GM23248 (cell line): ENCODE data around the gene ITPRIP.

Experiments
- EZH2 ChIP-seq: fragments of 200-600 bp; sonication (generic); IDR thresholded peaks from 2 replicates; pipeline ENCODE4 v1.6.1; 2018; ENCODE audit warnings: antibody characterized with exemption, mild to moderate bottlenecking; ENCODE audit not compliant: insufficient read depth, poor library complexity, severe bottlenecking
- EZH2phosphoT487 ChIP-seq: fragments of 200-600 bp; sonication (generic); IDR thresholded peaks from 2 replicates; pipeline ENCODE4 v1.6.1; 2018; ENCODE audit warnings: antibody characterized with exemption, moderate library complexity, mild to moderate bottlenecking, low read depth; ENCODE audit not compliant: insufficient read depth

- TF ChIP-seq EZH2phosphoT487 (no peak), EZH2 (no peak)
Observed at GRCh38 chr10:104327745-104328645, 10.3 kb downstream of the ITPRIP start.
